Osteocyte (in vitro differentiated cells): Measurements from ENCODE around the gene CAMK1D. TPM values are rescaled to one million over a fixed set of nuclear protein-coding genes. Genes with fewer than 3 reads are reported as not detected.

Experiments used
- DNase-seq: peaks from one replicate; pipeline ENCODE4 v3.0.0; 2021; ENCODE audit warnings: mixed read lengths; ENCODE audit not compliant: unreplicated experiment; ENCODE audit errors: extremely low spot score
- H3K27ac Mint-ChIP-seq: one replicate; pipeline ENCODE4 v1.8.0; 2021; ENCODE audit warnings: mild to moderate bottlenecking, mixed read lengths; ENCODE audit not compliant: unreplicated experiment
- H3K27me3 Mint-ChIP-seq: one replicate; pipeline ENCODE4 v1.8.0; 2021; ENCODE audit warnings: mixed read lengths; ENCODE audit not compliant: unreplicated experiment
- H3K36me3 Mint-ChIP-seq: one replicate; pipeline ENCODE4 v1.8.0; 2021; ENCODE audit warnings: mixed read lengths; ENCODE audit not compliant: unreplicated experiment
- H3K4me1 Mint-ChIP-seq: one replicate; pipeline ENCODE4 v1.8.0; 2021; ENCODE audit warnings: mixed read lengths; ENCODE audit not compliant: unreplicated experiment
- H3K4me3 Mint-ChIP-seq: one replicate; pipeline ENCODE4 v1.8.0; 2021; ENCODE audit warnings: mild to moderate bottlenecking, moderate library complexity, mixed read lengths; ENCODE audit not compliant: unreplicated experiment
- H3K9me3 Mint-ChIP-seq: one replicate; pipeline ENCODE4 v1.8.0; 2021; ENCODE audit warnings: mixed read lengths; ENCODE audit not compliant: unreplicated experiment
- CTCF ChIP-seq: fragments of 200-600 bp; sonication (generic); IDR thresholded peaks from 2 replicates; pipeline ENCODE4 v1.5.0; 2021; ENCODE audit warnings: antibody characterized with exemption, mild to moderate bottlenecking, moderate library complexity
- total RNA-seq: library from RNA; stranded (reverse); gene quantifications from 2 replicates; pipeline ENCODE4 v1.2.1, GENCODE V29; 2021

The CAMK1D gene
- total RNA-seq, 1 donor from 2014 or later = 13.7 TPM

DNA sequence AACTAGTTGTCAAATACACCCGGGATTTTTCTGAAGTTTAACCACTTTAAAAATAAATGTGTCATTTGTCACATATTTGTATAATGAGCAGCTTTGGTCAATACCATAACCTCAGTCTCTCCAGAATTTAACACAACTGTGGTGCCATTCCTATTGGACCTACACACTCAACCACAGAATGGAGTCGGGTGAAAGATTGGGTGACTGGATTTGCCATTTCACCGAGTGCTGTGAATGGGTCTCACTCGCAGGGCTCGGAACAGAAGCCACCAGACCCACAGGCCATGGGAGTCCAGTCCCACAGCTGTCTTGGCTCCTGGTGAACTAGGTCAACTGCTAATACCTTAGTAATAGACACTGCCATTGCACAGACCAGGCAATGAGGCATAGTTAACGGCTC lies 353.8 kb downstream of the CAMK1D start:
- H3K27me3 Mint-ChIP-seq = no peaks in the 10 kb centered on the region
- H3K27ac Mint-ChIP-seq = peak overlapping the region; percentile 89
- H3K4me3 Mint-ChIP-seq = no peak overlapping the region
- DNase-seq = no peak
- TF ChIP-seq CTCF = no peak
- peaks cover 91% of the 10 kb centered on the region for H3K4me1 Mint-ChIP-seq
- H3K36me3 Mint-ChIP-seq = no peaks in the 10 kb centered on the region
- H3K9me3 Mint-ChIP-seq = peaks cover 4% of the 10 kb centered on the region

DNA sequence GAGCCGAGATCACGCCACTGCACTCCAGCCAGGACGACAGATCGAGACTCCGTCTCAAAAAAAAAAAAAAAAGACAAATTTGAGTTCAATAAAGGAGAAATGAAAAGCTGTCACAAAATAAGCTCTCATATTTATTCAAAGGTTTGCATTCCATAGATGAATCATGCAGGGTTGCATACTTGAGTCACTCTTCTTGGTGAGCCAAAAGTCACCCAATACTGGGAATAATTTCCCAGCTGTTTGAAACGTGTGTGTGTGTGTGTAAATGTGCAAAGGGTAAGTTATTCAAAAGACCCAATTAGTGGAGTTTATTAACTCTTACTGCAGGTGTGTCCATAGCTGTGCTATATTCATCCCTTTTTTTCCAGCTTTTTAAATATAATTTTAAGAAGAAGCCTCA lies 354.5 kb downstream of the CAMK1D start:
- H3K36me3 Mint-ChIP-seq = no peaks in the 10 kb centered on the region
- H3K4me3 Mint-ChIP-seq = no peak overlapping the region
- H3K4me1 Mint-ChIP-seq = peaks cover 96% of the 10 kb centered on the region
- DNase-seq = no peak
- peak overlapping the region; percentile 89 for H3K27ac Mint-ChIP-seq
- H3K27me3 Mint-ChIP-seq = no peaks in the 10 kb centered on the region
- peaks cover 4% of the 10 kb centered on the region for H3K9me3 Mint-ChIP-seq
- TF ChIP-seq CTCF = no peak

- Mint-ChIP-seq H3K27me3 (no peaks in the 10 kb centered on the region), H3K27ac (peak overlapping the region; percentile 89), H3K4me1 (peaks cover 96% of the 10 kb centered on the region), H3K4me3 (no peak overlapping the region), H3K9me3 (peaks cover 4% of the 10 kb centered on the region), H3K36me3 (no peaks in the 10 kb centered on the region)
- TF ChIP-seq CTCF = no peak
- DNase-seq = no peak
Observed at GRCh38 chr10:12704488-12704887, 355.1 kb downstream of the CAMK1D start.

DNA sequence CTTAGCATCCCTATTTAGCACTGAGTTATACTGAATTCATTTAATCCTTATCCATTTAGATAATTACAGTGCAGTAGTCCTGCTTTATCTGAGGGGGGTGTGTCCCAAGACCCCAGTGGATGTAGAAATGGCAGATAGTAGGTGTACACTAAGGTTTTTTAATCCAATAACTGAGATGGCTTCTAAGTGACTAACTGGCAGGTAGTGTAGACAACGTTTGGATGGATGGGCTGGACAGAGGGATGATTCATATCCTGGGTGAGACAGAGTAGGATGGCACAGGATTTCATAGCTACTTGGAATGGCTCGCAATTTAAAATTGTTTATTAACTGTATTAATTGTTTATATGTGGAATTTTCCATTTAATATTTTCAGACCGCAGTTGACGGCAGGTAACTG lies 356.6 kb downstream of the CAMK1D start:
- no peak for DNase-seq
- H3K9me3 Mint-ChIP-seq = no peaks in the 10 kb centered on the region
- H3K4me3 Mint-ChIP-seq = no peak overlapping the region
- H3K27ac Mint-ChIP-seq = peak overlapping the region; percentile 94
- H3K36me3 Mint-ChIP-seq = no peaks in the 10 kb centered on the region
- H3K4me1 Mint-ChIP-seq = peaks cover 96% of the 10 kb centered on the region
- TF ChIP-seq CTCF = no peak
- no peaks in the 10 kb centered on the region for H3K27me3 Mint-ChIP-seq

GRCh38 chr10:12707461-12708185 lies 358.3 kb downstream of the CAMK1D start:
- H3K36me3 Mint-ChIP-seq = no peaks in the 10 kb centered on the region
- peak overlapping the region; percentile 94 for H3K27ac Mint-ChIP-seq
- TF ChIP-seq CTCF = peak; percentile 41
- peaks cover 89% of the 10 kb centered on the region for H3K4me1 Mint-ChIP-seq
- H3K27me3 Mint-ChIP-seq = no peaks in the 10 kb centered on the region
- no peak for DNase-seq
- no peak overlapping the region for H3K4me3 Mint-ChIP-seq
- H3K9me3 Mint-ChIP-seq = no peaks in the 10 kb centered on the region
